T-helper 17 cell (primary cell): ENCODE data around the gene LYSMD2. TPM values are rescaled to one million over a fixed set of nuclear protein-coding genes. Genes with fewer than 3 reads are reported as not detected.
A peak's percentile ranks its signal among the peaks of the same experiment; 100 is the strongest.

Experiments
- ATAC-seq: fragments of 150-1000 bp; cut with Tn5 transposase; 2 replicates; pipeline ENCODE4 v1.10.0; 2021; ENCODE audit warnings: mild to moderate bottlenecking, moderate library complexity
- DNase-seq, 3 donors: peaks; one replicate each; pipeline versions ENCODE4 v3.0.0 to v3.0.0-alpha.2; 2020 to 2021
- H3K9me3 ChIP-seq: one replicate; pipeline ENCODE4 v1.7.0; 2013; ENCODE audit warnings: low read length, mild to moderate bottlenecking; ENCODE audit not compliant: control insufficient read depth, poor library complexity, severe bottlenecking
- H3K27ac Mint-ChIP-seq: one replicate; pipeline ENCODE4 v1.8.0; 2022; ENCODE audit warnings: mild to moderate bottlenecking, moderate library complexity, mixed read lengths
- H3K27me3 Mint-ChIP-seq: one replicate; pipeline ENCODE4 v1.8.0; 2022; ENCODE audit warnings: mixed read lengths
- H3K36me3 Mint-ChIP-seq: one replicate; pipeline ENCODE4 v1.8.0; 2022; ENCODE audit warnings: low read depth, mixed read lengths
- H3K4me1 Mint-ChIP-seq: one replicate; pipeline ENCODE4 v1.8.0; 2022; ENCODE audit warnings: mild to moderate bottlenecking, mixed read lengths
- H3K4me3 Mint-ChIP-seq: one replicate; pipeline ENCODE4 v1.8.0; 2022; ENCODE audit warnings: mild to moderate bottlenecking, moderate library complexity, mixed read lengths
- total RNA-seq, 4 donors: library from RNA in 2 of 4; stranded (reverse) in 2 of 4; gene quantifications; one replicate each; pipeline ENCODE4 v1.2.3 and lab custom pipeline; 2022 to 2026

Gene LYSMD2
- total RNA-seq, 2 donors from 2014 or later, result 17.6 to 21.8 TPM

- DNase-seq, result no peak
- Mint-ChIP-seq H3K27me3 (peaks cover 18% of the 10 kb centered on the region), H3K27ac (no peak overlapping the region), H3K4me3 (no peak overlapping the region), H3K36me3 (no peaks in the 10 kb centered on the region), H3K4me1 (peaks cover 15% of the 10 kb centered on the region)
- ATAC-seq, result no peak
- no peaks in the 10 kb centered on the region for H3K9me3 ChIP-seq
These were observed 40.9 kb downstream of the LYSMD2 start for GRCh38 chr15:51696566-51696965.

GRCh38 chr15:51692154-51692553, 45.3 kb downstream of the LYSMD2 start:
- DNase-seq (no peak), ATAC-seq (no peak)
- Mint-ChIP-seq H3K27ac (no peak overlapping the region), H3K4me3 (no peak overlapping the region), H3K4me1 (peaks cover 22% of the 10 kb centered on the region), H3K27me3 (peaks cover 25% of the 10 kb centered on the region), H3K36me3 (no peaks in the 10 kb centered on the region)
- H3K9me3 ChIP-seq, result no peaks in the 10 kb centered on the region

- no peaks in the 10 kb centered on the region for H3K9me3 ChIP-seq
- Mint-ChIP-seq H3K27ac (no peak overlapping the region), H3K36me3 (no peaks in the 10 kb centered on the region), H3K27me3 (peaks cover 52% of the 10 kb centered on the region), H3K4me3 (no peak overlapping the region), H3K4me1 (peaks cover 22% of the 10 kb centered on the region)
- ATAC-seq (no peak), DNase-seq (no peak)
These were observed 48.6 kb downstream of the LYSMD2 start for GRCh38 chr15:51688863-51689262.

- no peaks in the 10 kb centered on the region for H3K9me3 ChIP-seq
- DNase-seq, result no peak
- Mint-ChIP-seq H3K36me3 (no peaks in the 10 kb centered on the region), H3K27me3 (peaks cover 57% of the 10 kb centered on the region), H3K27ac (no peak overlapping the region), H3K4me3 (no peak overlapping the region), H3K4me1 (peaks cover 16% of the 10 kb centered on the region)
- ATAC-seq, result no peak
These were observed 49.9 kb downstream of the LYSMD2 start for GRCh38 chr15:51687565-51687964.

- ATAC-seq (peak; percentile 73), DNase-seq (peak in 2 of 3 donors; percentile 16 to 43)
- H3K9me3 ChIP-seq, result no peaks in the 10 kb centered on the region
- H3K4me1 Mint-ChIP-seq, result peaks cover 2% of the 10 kb centered on the region
- H3K4me3 Mint-ChIP-seq, result no peak within 1 kb of the TSS
- no peak within 1 kb of the TSS for H3K27ac Mint-ChIP-seq
- no peaks in the 10 kb centered on the region for H3K36me3 Mint-ChIP-seq
- H3K27me3 Mint-ChIP-seq, result peaks cover 45% of the 10 kb centered on the region
These were observed 56.0 kb downstream of the LYSMD2 start, which contains the start of gene SCG3 for GRCh38 chr15:51681303-51681963. SCG3 (plus strand) TSS chr15:51681503; CDS start chr15:51681756, 253 bp downstream.

GRCh38 chr15:51680321-51680720, 57.1 kb downstream of the LYSMD2 start:
- Mint-ChIP-seq H3K27me3 (peaks cover 46% of the 10 kb centered on the region), H3K27ac (no peak overlapping the region), H3K36me3 (no peaks in the 10 kb centered on the region)

GRCh38 chr15:51678096-51678495, 59.4 kb downstream of the LYSMD2 start:
- H3K4me3 Mint-ChIP-seq, result no peak overlapping the region
- H3K4me1 Mint-ChIP-seq, result peaks cover 2% of the 10 kb centered on the region
- ATAC-seq (no peak), DNase-seq (no peak)
- H3K27ac Mint-ChIP-seq, result no peak overlapping the region
- H3K36me3 Mint-ChIP-seq, result no peaks in the 10 kb centered on the region
- H3K9me3 ChIP-seq, result no peaks in the 10 kb centered on the region
- H3K27me3 Mint-ChIP-seq, result peaks cover 42% of the 10 kb centered on the region

More at GRCh38 chr15:51680321-51680720, 57.1 kb downstream of the LYSMD2 start:
- H3K4me3 Mint-ChIP-seq, result no peak overlapping the region
- H3K4me1 Mint-ChIP-seq, result peaks cover 2% of the 10 kb centered on the region
- DNase-seq (no peak), ATAC-seq (no peak)
- H3K9me3 ChIP-seq, result no peaks in the 10 kb centered on the region

GRCh38 chr15:51677452-51677851, 60.0 kb downstream of the LYSMD2 start:
- ATAC-seq (no peak), DNase-seq (no peak)
- H3K27me3 Mint-ChIP-seq, result peaks cover 44% of the 10 kb centered on the region
- H3K27ac Mint-ChIP-seq, result no peak overlapping the region
- H3K36me3 Mint-ChIP-seq, result no peaks in the 10 kb centered on the region
- no peak overlapping the region for H3K4me3 Mint-ChIP-seq
- peaks cover 2% of the 10 kb centered on the region for H3K4me1 Mint-ChIP-seq
- H3K9me3 ChIP-seq, result no peaks in the 10 kb centered on the region

- Mint-ChIP-seq H3K36me3 (no peaks in the 10 kb centered on the region), H3K4me3 (no peak overlapping the region), H3K4me1 (peaks cover 2% of the 10 kb centered on the region), H3K27me3 (peaks cover 46% of the 10 kb centered on the region), H3K27ac (no peak overlapping the region)
- H3K9me3 ChIP-seq, result no peaks in the 10 kb centered on the region
- DNase-seq, result no peak
- ATAC-seq, result no peak
These were observed 60.4 kb downstream of the LYSMD2 start for GRCh38 chr15:51677021-51677420.

GRCh38 chr15:51675234-51675633, 62.2 kb downstream of the LYSMD2 start:
- Mint-ChIP-seq H3K4me1 (peaks cover 2% of the 10 kb centered on the region), H3K4me3 (no peak overlapping the region), H3K36me3 (peaks cover 3% of the 10 kb centered on the region), H3K27me3 (peaks cover 43% of the 10 kb centered on the region), H3K27ac (no peak overlapping the region)
- no peaks in the 10 kb centered on the region for H3K9me3 ChIP-seq
- DNase-seq, result no peak
- ATAC-seq, result no peak

Other genes starting within 250 kb of the LYSMD2 start
- 1 to 10 TPM; 5.5 to 7.5 TPM for gene DMXL2, start 114.9 kb downstream of the LYSMD2 start, total RNA-seq
- not detected for gene SCG3, start 56.2 kb downstream of the LYSMD2 start, total RNA-seq
- gene TMOD2, start 13.9 kb upstream of the LYSMD2 start, total RNA-seq, result 1 to 10 TPM; 8.0 to 9.5 TPM
- 10 to 100 TPM; 48.1 to 58.1 TPM for gene TMOD3, start 92.0 kb upstream of the LYSMD2 start, total RNA-seq
- gene LEO1, start 234.1 kb upstream of the LYSMD2 start, total RNA-seq, result 1 to 10 TPM; 8.8 to 9.4 TPM